CD4-positive, alpha-beta T cell (primary cell): ENCODE measurements around the gene SERPINB12. TPM values are rescaled to one million over a fixed set of nuclear protein-coding genes. Genes with fewer than 3 reads are reported as not detected.

Experiments used
- ATAC-seq: fragments of 200-7000 bp; cut with Tn5 transposase; one replicate; pipeline ENCODE4 v1.10.0; 2022; ENCODE audit warnings: mild to moderate bottlenecking; ENCODE audit not compliant: poor library complexity
- CTCF ChIA-PET: fragments of 350-600 bp; sonication (Branson Sonifier 250); formaldehyde crosslinking; loops from one replicate; lab custom pipeline; 2021; ENCODE audit warnings: antibody characterized with exemption, inconsistent platforms; lab: Charles Lee
- POLR2A ChIA-PET: fragments of 350-600 bp; sonication (Branson Sonifier 250); formaldehyde crosslinking; loops from one replicate; lab custom pipeline; 2021; ENCODE audit warnings: antibody characterized with exemption, inconsistent platforms; lab: Charles Lee
- DNase-seq, 14 experiments: peaks; one replicate each; pipeline ENCODE4 v3.0.0-alpha.2; 2013 to 2020; ENCODE audit warnings: mixed read lengths in 2 of 14
- H3K27ac ChIP-seq, 2 donors: one replicate each; pipeline versions ENCODE4 v1.5.1 to v1.7.0; 2013; ENCODE audit warnings: low read length in 2 of 2, low read depth in 1 of 2, mild to moderate bottlenecking in 1 of 2
- H3K27me3 ChIP-seq, 2 experiments: 1 replicate in 1 of 2; 2 replicates in 1 of 2; pipeline versions ENCODE4 v1.6.1 to v1.7.0; 2013; ENCODE audit warnings: low read length in 2 of 2, control low read depth in 1 of 2, mild to moderate bottlenecking in 1 of 2, moderate library complexity in 1 of 2; ENCODE audit not compliant: insufficient read depth in 2 of 2, control insufficient read depth in 1 of 2
- H3K36me3 ChIP-seq: one replicate; pipeline ENCODE4 v1.6.1; 2013; ENCODE audit warnings: low read length, control low read depth; ENCODE audit not compliant: insufficient read depth
- H3K4me1 ChIP-seq: one replicate; pipeline ENCODE4 v1.6.1; 2013; ENCODE audit warnings: low read length, control low read depth; ENCODE audit not compliant: insufficient read depth
- H3K4me3 ChIP-seq: one replicate; pipeline ENCODE4 v1.5.1; 2013; ENCODE audit warnings: mild to moderate bottlenecking, low read length, moderate library complexity
- H3K9me3 ChIP-seq, 2 experiments: 1 replicate in 1 of 2; 2 replicates in 1 of 2; pipeline versions ENCODE4 v1.6.1 to v1.7.0; 2013; ENCODE audit warnings: low read length in 2 of 2, mild to moderate bottlenecking in 2 of 2, control low read depth in 1 of 2, moderate library complexity in 1 of 2; ENCODE audit not compliant: control insufficient read depth in 1 of 2, insufficient read depth in 1 of 2
- H3K27ac Mint-ChIP-seq: one replicate; pipeline ENCODE4 v1.8.0; 2020; ENCODE audit warnings: mixed read lengths
- H3K27me3 Mint-ChIP-seq: one replicate; pipeline ENCODE4 v1.8.0; 2021; ENCODE audit warnings: mixed read lengths
- H3K36me3 Mint-ChIP-seq: one replicate; pipeline ENCODE4 v1.8.0; 2021; ENCODE audit warnings: low read depth, mixed read lengths
- H3K4me1 Mint-ChIP-seq: one replicate; pipeline ENCODE4 v1.8.0; 2021; ENCODE audit warnings: low read depth, mixed read lengths
- H3K4me3 Mint-ChIP-seq: one replicate; pipeline ENCODE4 v1.8.0; 2020; ENCODE audit warnings: mild to moderate bottlenecking, mixed read lengths
- H3K9me3 Mint-ChIP-seq: one replicate; pipeline ENCODE4 v1.8.0; 2020; ENCODE audit warnings: mixed read lengths
- intact Hi-C, 2 experiments: fragments of 100-400 bp; cut with DNase I in 1 of 2; cut with micrococcal nuclease in 1 of 2; formaldehyde crosslinking; loops; one replicate each; pipeline versions ENCODE4 v1.15.1 to v1.9.0; 2023 to 2025; cut with DNase I, micrococcal nuclease
- total RNA-seq, 174 experiments: library from RNA in 2 of 174; stranded (reverse) in 2 of 174; gene quantifications; one replicate each; pipeline ENCODE4 v1.2.3 and lab custom pipeline; 2021 to 2026
- TF ChIP-seq, protein P1 (sequence below): fragments of 200-600 bp; IDR thresholded peaks from one replicate; pipeline ENCODE4 v1.8.0; 2022; ENCODE audit warnings: antibody characterized with exemption, mild to moderate bottlenecking

Gene SERPINB12
- total RNA-seq, 2 experiments from 2014 or later, result not detected

DNA sequence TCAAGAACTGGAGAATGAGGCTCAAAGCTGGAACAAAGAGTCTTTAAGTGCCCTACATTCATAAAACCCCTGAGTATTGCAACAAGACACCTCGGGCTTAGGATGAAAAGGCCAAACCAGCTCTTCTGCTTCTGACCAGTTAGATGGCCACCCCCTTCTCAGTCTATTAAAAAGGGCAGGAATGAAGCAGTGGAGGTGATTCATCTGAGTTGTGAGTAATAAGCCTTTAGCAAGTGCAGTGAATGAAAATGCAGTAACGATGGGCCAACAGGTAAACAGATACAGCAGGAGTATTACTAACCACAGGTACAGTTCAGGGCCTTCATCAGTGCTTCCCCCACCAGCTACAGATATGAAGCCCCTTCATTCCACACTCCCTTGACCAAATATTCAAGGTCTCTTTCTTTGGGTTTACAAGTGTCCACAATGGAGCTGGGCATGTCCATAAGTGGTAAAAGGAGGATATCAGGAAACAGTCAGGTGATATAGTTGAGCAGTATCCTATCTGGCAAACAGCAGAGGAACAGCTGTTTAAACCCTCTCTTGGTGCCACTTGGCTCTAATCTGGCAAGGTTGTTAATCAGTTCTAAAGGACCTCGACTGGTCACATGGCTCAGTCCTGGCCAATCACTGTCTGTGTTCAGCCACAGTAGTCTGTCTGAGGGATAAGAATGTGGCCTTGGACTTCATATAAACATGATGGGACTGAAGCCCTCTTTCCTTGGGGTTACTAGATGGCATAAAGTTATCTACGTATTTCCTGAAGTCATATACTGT lies 62.8 kb downstream of the SERPINB12 start:
- no peak overlapping the region for H3K4me3 ChIP-seq
- Mint-ChIP-seq H3K4me3 (no peak overlapping the region), H3K27me3 (peaks cover 7% of the 10 kb centered on the region), H3K27ac (no peak overlapping the region), H3K36me3 (no peaks in the 10 kb centered on the region), H3K4me1 (no peaks in the 10 kb centered on the region), H3K9me3 (no peaks in the 10 kb centered on the region)
- ChIA-PET POLR2A (no interaction called here), CTCF (no interaction called here)
- no peak overlapping the region for H3K27ac ChIP-seq
- no peak for DNase-seq
- TF ChIP-seq, protein P1, sequence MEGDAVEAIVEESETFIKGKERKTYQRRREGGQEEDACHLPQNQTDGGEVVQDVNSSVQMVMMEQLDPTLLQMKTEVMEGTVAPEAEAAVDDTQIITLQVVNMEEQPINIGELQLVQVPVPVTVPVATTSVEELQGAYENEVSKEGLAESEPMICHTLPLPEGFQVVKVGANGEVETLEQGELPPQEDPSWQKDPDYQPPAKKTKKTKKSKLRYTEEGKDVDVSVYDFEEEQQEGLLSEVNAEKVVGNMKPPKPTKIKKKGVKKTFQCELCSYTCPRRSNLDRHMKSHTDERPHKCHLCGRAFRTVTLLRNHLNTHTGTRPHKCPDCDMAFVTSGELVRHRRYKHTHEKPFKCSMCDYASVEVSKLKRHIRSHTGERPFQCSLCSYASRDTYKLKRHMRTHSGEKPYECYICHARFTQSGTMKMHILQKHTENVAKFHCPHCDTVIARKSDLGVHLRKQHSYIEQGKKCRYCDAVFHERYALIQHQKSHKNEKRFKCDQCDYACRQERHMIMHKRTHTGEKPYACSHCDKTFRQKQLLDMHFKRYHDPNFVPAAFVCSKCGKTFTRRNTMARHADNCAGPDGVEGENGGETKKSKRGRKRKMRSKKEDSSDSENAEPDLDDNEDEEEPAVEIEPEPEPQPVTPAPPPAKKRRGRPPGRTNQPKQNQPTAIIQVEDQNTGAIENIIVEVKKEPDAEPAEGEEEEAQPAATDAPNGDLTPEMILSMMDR, result no peak
- H3K4me1 ChIP-seq, result no peaks in the 10 kb centered on the region
- no peak for ATAC-seq
- H3K9me3 ChIP-seq, result peaks cover 0 to 3% of the 10 kb centered on the region in 2 experiments
- no peaks in the 10 kb centered on the region for H3K36me3 ChIP-seq
- intact Hi-C loops, result no loop called here
- H3K27me3 ChIP-seq, result no peaks in the 10 kb centered on the region

DNA sequence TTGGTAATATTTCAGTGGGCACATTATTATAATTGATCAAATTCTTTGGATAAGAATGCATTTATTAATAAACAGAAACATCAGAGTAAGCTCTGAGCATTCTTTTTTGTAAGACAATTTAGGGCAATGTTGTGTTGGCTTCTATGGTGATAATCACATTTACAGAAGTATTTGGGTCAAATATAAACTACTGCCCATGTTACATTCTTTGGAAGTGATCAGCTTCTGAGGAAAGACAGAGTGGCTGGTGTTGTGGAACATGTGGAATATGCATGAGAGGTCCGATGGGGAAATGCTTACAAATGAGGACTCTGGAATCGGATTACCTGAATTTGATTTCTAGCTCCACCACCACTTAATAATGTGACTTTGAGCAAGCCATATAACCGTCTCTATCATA lies 64.4 kb downstream of the SERPINB12 start:
- CTCF ChIA-PET, result no interaction called here
- Histone ChIP-seq H3K4me1 (no peaks in the 10 kb centered on the region), H3K27ac (no peak overlapping the region), H3K4me3 (no peak overlapping the region), H3K9me3 (no peaks in the 10 kb centered on the region), H3K36me3 (no peaks in the 10 kb centered on the region), H3K27me3 (no peaks in the 10 kb centered on the region)
- Mint-ChIP-seq H3K36me3 (no peaks in the 10 kb centered on the region), H3K27me3 (peaks cover 13% of the 10 kb centered on the region), H3K27ac (no peak overlapping the region), H3K9me3 (no peaks in the 10 kb centered on the region), H3K4me1 (no peaks in the 10 kb centered on the region), H3K4me3 (no peak overlapping the region)
- intact Hi-C loops, result no loop called here
- TF ChIP-seq, protein P1, result no peak
- no peak for ATAC-seq
- POLR2A ChIA-PET, result no interaction called here
- no peak for DNase-seq

DNA sequence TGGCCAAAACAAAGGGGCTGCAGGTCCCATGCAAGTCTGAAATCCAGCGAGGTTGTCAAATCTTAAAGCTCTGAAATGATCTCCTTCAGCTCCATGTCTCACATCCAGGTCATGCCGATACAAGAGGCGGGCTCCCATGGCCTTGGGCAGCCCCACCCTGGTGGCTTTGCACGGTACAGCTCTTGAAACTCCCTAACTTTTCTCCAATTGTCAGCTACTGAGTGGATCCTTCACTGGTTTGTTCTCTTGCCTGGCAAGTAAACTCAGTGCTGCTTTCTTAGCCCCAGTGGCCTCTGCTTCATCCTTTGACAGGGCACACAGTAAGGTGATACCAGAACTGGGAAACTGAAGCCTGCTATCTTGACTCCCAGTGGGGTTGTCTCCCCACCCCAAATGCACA lies 71.3 kb downstream of the SERPINB12 start:
- H3K27ac ChIP-seq, result no peak overlapping the region
- intact Hi-C loops, result no loop called here
- H3K4me1 ChIP-seq, result no peaks in the 10 kb centered on the region
- no peaks in the 10 kb centered on the region for H3K36me3 ChIP-seq
- Mint-ChIP-seq H3K4me1 (no peaks in the 10 kb centered on the region), H3K9me3 (peaks cover 2% of the 10 kb centered on the region), H3K27ac (no peak overlapping the region), H3K4me3 (no peak overlapping the region), H3K36me3 (no peaks in the 10 kb centered on the region), H3K27me3 (peaks cover 18% of the 10 kb centered on the region)
- TF ChIP-seq, protein P1, result no peak
- CTCF ChIA-PET, result no interaction called here
- no peak overlapping the region for H3K4me3 ChIP-seq
- H3K27me3 ChIP-seq, result no peaks in the 10 kb centered on the region
- DNase-seq (no peak), ATAC-seq (no peak)
- POLR2A ChIA-PET, result no interaction called here
- H3K9me3 ChIP-seq, result no peaks in the 10 kb centered on the region
